OCI-LY7 (cell line): Measurements from ENCODE around the gene KIAA1958. TPM values are rescaled to one million over a fixed set of nuclear protein-coding genes. Genes with fewer than 3 reads are reported as not detected.

Experiments used
- BruUV-seq: library from RNA; stranded (reverse); fragments of 400-500 nt; replicated peaks from 2 replicates; lab custom pipeline; 2021; lab: Mats Ljungman, UMichigan
- CTCF ChIA-PET: fragments of 300-600 bp; sonication (Branson Sonifier 250); formaldehyde crosslinking; loops from one replicate; lab custom pipeline; 2022; ENCODE audit warnings: antibody characterized with exemption; ENCODE audit not compliant: unreplicated experiment; lab: Charles Lee
- POLR2A ChIA-PET: fragments of 300-600 bp; sonication (Branson Sonifier 250); formaldehyde crosslinking; loops from one replicate; lab custom pipeline; 2022; ENCODE audit warnings: antibody characterized with exemption; lab: Charles Lee
- DNase-seq: peaks from one replicate; pipeline ENCODE4 v3.0.0-alpha.2; 2015; ENCODE audit warnings: low spot score
- H2AFZ ChIP-seq: fragments of 200-600 bp; sonication (generic), shearing (Covaris generic); 2 replicates; pipeline ENCODE4 v1.6.1; 2014; ENCODE audit warnings: mild to moderate bottlenecking, antibody characterized with exemption, low read length, moderate library complexity
- H3K27ac ChIP-seq: fragments of 200-600 bp; sonication (generic); 2 replicates; pipeline ENCODE4 v1.5.1; 2014; ENCODE audit warnings: mixed run types, low read depth, mild to moderate bottlenecking, moderate library complexity, low read length, inconsistent platforms; ENCODE audit not compliant: poor library complexity, severe bottlenecking
- H3K36me3 ChIP-seq: fragments of 200-600 bp; sonication (generic); 2 replicates; pipeline ENCODE4 v1.6.1; 2014; ENCODE audit warnings: mild to moderate bottlenecking, antibody characterized with exemption, low read length, moderate library complexity, mixed read lengths; ENCODE audit not compliant: insufficient read depth
- H3K4me1 ChIP-seq: fragments of 200-600 bp; sonication (generic); 2 replicates; pipeline ENCODE4 v1.5.1; 2014; ENCODE audit warnings: mild to moderate bottlenecking, low read length; ENCODE audit not compliant: insufficient read depth, poor library complexity, severe bottlenecking
- H3K4me2 ChIP-seq: fragments of 200-600 bp; sonication (generic); 2 replicates; pipeline ENCODE4 v1.6.1; 2014; ENCODE audit warnings: mild to moderate bottlenecking, low read length
- H3K4me3 ChIP-seq: fragments of 200-600 bp; sonication (generic); 2 replicates; pipeline ENCODE4 v1.5.1; 2014; ENCODE audit warnings: mild to moderate bottlenecking, low read depth, low read length; ENCODE audit not compliant: poor library complexity, severe bottlenecking
- H3K79me2 ChIP-seq: fragments of 200-600 bp; sonication (generic); 2 replicates; pipeline ENCODE4 v1.6.1; 2016; ENCODE audit warnings: low read depth, mild to moderate bottlenecking, low read length, moderate library complexity, mixed read lengths; ENCODE audit not compliant: insufficient read depth
- H3K9me2 ChIP-seq: fragments of 200-600 bp; sonication (generic); 2 replicates; pipeline ENCODE4 v1.6.1; 2016; ENCODE audit warnings: mild to moderate bottlenecking, low read length, mixed read lengths; ENCODE audit not compliant: insufficient read depth
- H3K9me3 ChIP-seq: fragments of 200-600 bp; sonication (generic); 2 replicates; pipeline ENCODE4 v1.6.1; 2014; ENCODE audit warnings: mild to moderate bottlenecking, mixed run types, low read length, mixed read lengths
- H4K20me1 ChIP-seq: fragments of 200-600 bp; sonication (generic); 2 replicates; pipeline ENCODE4 v1.6.1; 2014; ENCODE audit warnings: mild to moderate bottlenecking, antibody characterized with exemption, low read length, moderate library complexity, mixed read lengths; ENCODE audit not compliant: insufficient read depth
- CTCF ChIP-seq: fragments of 200-600 bp; sonication (generic); conservative IDR thresholded peaks from 2 replicates; pipeline ENCODE4 v1.5.1; 2014; ENCODE audit warnings: mild to moderate bottlenecking, antibody characterized with exemption, low read length, moderate library complexity, mixed read lengths
- EZH2phosphoT487 ChIP-seq: fragments of 200-600 bp; sonication (generic); IDR thresholded peaks from 2 replicates; pipeline ENCODE4 v1.6.1; 2018; ENCODE audit warnings: low read depth, borderline replicate concordance, mild to moderate bottlenecking, mixed run types, antibody characterized with exemption, low read length, moderate library complexity, mixed read lengths
- intact Hi-C: fragments of 100-400 bp; cut with micrococcal nuclease; formaldehyde crosslinking; loops from one replicate; pipeline ENCODE4 v1.10.0; 2022; ENCODE audit not compliant: unreplicated experiment
- total RNA-seq, 2 experiments: library from RNA; depleted of rRNA in 1 of 2; stranded (reverse); fragments of >200 nt in 1 of 2; shearing (Covaris generic) in 1 of 2; gene quantifications; 2 replicates each; pipeline ENCODE4 v1.2.3, GENCODE V29; 2014 to 2022

The KIAA1958 gene
- total RNA-seq, 2 experiments from 2014 or later = 15.4 to 19.8 TPM

DNA sequence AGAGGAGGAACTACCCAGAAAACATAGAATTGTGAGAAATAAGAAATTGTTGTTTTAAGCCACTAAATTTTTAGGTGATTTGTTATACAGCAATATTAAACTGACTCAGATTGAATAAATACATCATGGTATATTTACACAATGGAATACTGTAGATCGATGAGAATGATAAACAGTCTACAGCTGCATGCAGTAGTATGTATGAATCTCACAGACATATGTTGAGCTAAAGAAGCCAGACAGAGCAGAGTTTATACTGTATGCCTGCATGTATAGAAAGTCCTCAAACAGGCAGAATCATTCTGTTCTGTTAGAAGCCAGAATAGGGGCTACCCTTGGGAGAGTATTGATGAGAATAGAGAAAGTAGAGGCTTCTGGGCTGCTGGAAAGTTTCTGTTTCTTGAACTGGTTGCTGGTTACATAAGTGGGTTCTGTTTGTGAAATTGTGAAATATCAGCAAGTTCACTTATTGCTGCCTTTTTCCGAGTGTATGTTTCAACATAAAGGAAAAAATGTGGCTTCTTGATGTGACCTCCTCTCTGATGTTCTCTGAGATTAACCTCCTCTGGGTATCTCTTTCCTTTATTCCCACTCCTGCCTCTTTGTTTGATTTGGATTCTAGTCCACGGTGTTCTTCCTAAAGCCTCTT lies 9.6 kb downstream of the KIAA1958 start:
- Histone ChIP-seq H3K4me2 (no peak overlapping the region), H3K9me2 (no peaks in the 10 kb centered on the region), H3K4me3 (no peak overlapping the region), H2AFZ (no peak overlapping the region), H3K9me3 (peaks cover 12% of the 10 kb centered on the region), H3K79me2 (peaks cover 58% of the 10 kb centered on the region), H3K4me1 (no peaks in the 10 kb centered on the region), H4K20me1 (peaks cover 4% of the 10 kb centered on the region; the same call in 1 of the 2 replicates), H3K36me3 (peaks cover 39% of the 10 kb centered on the region), H3K27ac (no peak overlapping the region)
- TF ChIP-seq EZH2phosphoT487 (no peak), CTCF (no peak)
- BruUV-seq = no TSS peak
- DNase-seq = no peak
- POLR2A ChIA-PET = interaction anchor here (0.6 to 1.0 kb wide), 4 partner anchors 20 to 327 kb away, joined by 3 to 4 read pairs (median 3); no protein-coding TSS in a partner anchor
- CTCF ChIA-PET = no interaction called here
- intact Hi-C loops = no loop called here

DNA sequence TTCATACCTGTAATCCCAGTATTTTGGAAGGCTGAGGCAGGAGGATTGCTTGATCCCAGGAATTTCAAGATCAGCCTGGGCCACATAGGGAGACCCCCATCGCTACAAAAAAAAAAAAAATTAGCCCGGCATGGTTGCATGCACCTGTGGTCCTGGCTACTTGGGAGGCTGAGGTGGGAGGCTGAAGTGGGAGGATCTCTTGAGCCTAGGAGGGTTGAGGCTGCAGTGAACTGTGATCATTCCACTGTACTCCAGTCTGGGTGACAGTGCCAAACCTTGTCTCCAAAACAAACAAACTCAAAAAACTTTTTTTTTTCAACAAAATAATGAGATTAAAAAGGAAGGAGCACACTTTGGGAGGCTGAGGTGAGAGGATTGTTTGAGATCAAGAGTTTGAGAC lies 14.2 kb downstream of the KIAA1958 start:
- ChIA-PET CTCF (no interaction called here), POLR2A (interaction anchor here (0.7 to 1.0 kb wide), 2 partner anchors 11 to 63 kb away, joined by 3 to 4 read pairs; no protein-coding TSS in a partner anchor)
- H3K27ac ChIP-seq = no peak overlapping the region
- TF ChIP-seq EZH2phosphoT487 (no peak), CTCF (no peak)
- no peak overlapping the region for H2AFZ ChIP-seq
- no peak overlapping the region for H3K4me2 ChIP-seq
- H3K9me3 ChIP-seq = no peaks in the 10 kb centered on the region
- intact Hi-C loops = no loop called here
- H3K4me3 ChIP-seq = no peak overlapping the region
- no peaks in the 10 kb centered on the region for H3K9me2 ChIP-seq
- BruUV-seq = no TSS peak
- H3K4me1 ChIP-seq = no peaks in the 10 kb centered on the region
- H4K20me1 ChIP-seq = peaks cover 4% of the 10 kb centered on the region; the same call in 1 of the 2 replicates
- peaks cover under 1% of the 10 kb centered on the region; the same call in 1 of the 2 replicates for H3K36me3 ChIP-seq
- peaks cover 28% of the 10 kb centered on the region for H3K79me2 ChIP-seq
- DNase-seq = no peak

DNA sequence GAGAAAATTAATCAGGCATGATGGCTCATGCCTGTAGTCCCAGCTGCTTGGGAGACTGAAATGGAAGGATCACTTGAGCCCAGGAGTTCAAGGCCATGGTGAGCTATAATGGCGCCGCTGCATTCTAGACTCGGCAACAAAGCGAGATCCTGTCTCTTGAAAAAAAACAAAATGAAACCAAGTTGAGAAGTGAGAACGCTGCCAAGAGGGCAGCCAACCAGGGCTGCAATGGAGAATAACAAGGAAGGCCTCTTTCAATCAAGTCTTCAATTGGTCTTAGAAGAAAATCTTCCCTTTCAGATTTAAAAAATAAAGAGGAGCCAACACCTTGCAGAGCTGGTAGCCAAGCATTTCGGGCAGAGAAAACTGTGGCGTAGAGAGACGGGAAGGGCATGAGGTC lies 14.7 kb downstream of the KIAA1958 start:
- no peak for DNase-seq
- H3K9me3 ChIP-seq = no peaks in the 10 kb centered on the region
- no peak overlapping the region for H2AFZ ChIP-seq
- intact Hi-C loops = no loop called here
- H3K4me3 ChIP-seq = no peak overlapping the region
- POLR2A ChIA-PET = interaction anchor here (0.6 to 1.0 kb wide), 3 partner anchors 11 to 276 kb away, joined by 3 to 4 read pairs (median 4); no protein-coding TSS in a partner anchor
- CTCF ChIA-PET = no interaction called here
- peaks cover 4% of the 10 kb centered on the region; the same call in 1 of the 2 replicates for H4K20me1 ChIP-seq
- no TSS peak for BruUV-seq
- no peak overlapping the region for H3K27ac ChIP-seq
- TF ChIP-seq CTCF = no peak
- TF ChIP-seq EZH2phosphoT487 = no peak
- no peak overlapping the region for H3K4me2 ChIP-seq
- no peaks in the 10 kb centered on the region for H3K9me2 ChIP-seq
- H3K4me1 ChIP-seq = no peaks in the 10 kb centered on the region
- no peaks in the 10 kb centered on the region for H3K36me3 ChIP-seq
- peaks cover 26% of the 10 kb centered on the region for H3K79me2 ChIP-seq
